MG63 (cell line): ENCODE data around the gene CACNA1D. TPM values are rescaled to one million over a fixed set of nuclear protein-coding genes. Genes with fewer than 3 reads are reported as not detected.

ENCODE experiments used
- DNase-seq: peaks from one replicate; pipeline ENCODE4 v3.0.0-alpha.2; 2020
- H3K27me3 ChIP-seq: fragments of 250-450 bp; sonication (Bioruptor Pico); 2 replicates; pipeline ENCODE4 v1.5.1; 2020; ENCODE audit warnings: mild to moderate bottlenecking, moderate library complexity
- H3K36me3 ChIP-seq: fragments of 250-450 bp; sonication (Bioruptor Pico); 2 replicates; pipeline ENCODE4 v1.5.1; 2020; ENCODE audit warnings: mild to moderate bottlenecking, moderate library complexity
- H3K4me3 ChIP-seq: fragments of 250-450 bp; sonication (Bioruptor Pico); 2 replicates; pipeline ENCODE4 v1.5.1; 2020; ENCODE audit warnings: mild to moderate bottlenecking, moderate library complexity
- H3K9me3 ChIP-seq: fragments of 250-450 bp; sonication (Bioruptor Pico); 2 replicates; pipeline ENCODE4 v1.5.1; 2020; ENCODE audit warnings: mild to moderate bottlenecking, moderate library complexity
- total RNA-seq: library from RNA; depleted of rRNA; stranded (reverse); fragments of >200 nt; shearing (Covaris generic); gene quantifications from 2 replicates; pipeline ENCODE4 v1.2.3, GENCODE V29; 2014; ENCODE audit warnings: low replicate concordance

Gene CACNA1D
- total RNA-seq, 1 experiment from 2014 or later = not detected

GRCh38 chr3:53843195-53844177, 349.1 kb downstream of the CACNA1D start:
- DNase-seq = no peak
- H3K27me3 ChIP-seq = no peaks in the 10 kb centered on the region
- H3K36me3 ChIP-seq = no peaks in the 10 kb centered on the region
- no peak overlapping the region for H3K4me3 ChIP-seq
- no peaks in the 10 kb centered on the region for H3K9me3 ChIP-seq

- DNase-seq = no peak
Measured at GRCh38 chr3:53844262-53845102, 350.1 kb downstream of the CACNA1D start.

GRCh38 chr3:53845103-53845880, 350.9 kb downstream of the CACNA1D start:
- Histone ChIP-seq H3K4me3 (peak overlapping the region; percentile 53), H3K9me3 (no peaks in the 10 kb centered on the region), H3K36me3 (no peaks in the 10 kb centered on the region), H3K27me3 (no peaks in the 10 kb centered on the region)
- peak; percentile 52 for DNase-seq

More at GRCh38 chr3:53844262-53845102, 350.1 kb downstream of the CACNA1D start:
- H3K9me3 ChIP-seq = no peaks in the 10 kb centered on the region
- H3K4me3 ChIP-seq = no peak overlapping the region
- no peaks in the 10 kb centered on the region for H3K36me3 ChIP-seq
- H3K27me3 ChIP-seq = no peaks in the 10 kb centered on the region

GRCh38 chr3:53845881-53846133, 351.4 kb downstream of the CACNA1D start:
- no peaks in the 10 kb centered on the region for H3K27me3 ChIP-seq
- DNase-seq = no peak
- no peaks in the 10 kb centered on the region for H3K9me3 ChIP-seq
- peak overlapping the region; percentile 53 for H3K4me3 ChIP-seq
- no peaks in the 10 kb centered on the region for H3K36me3 ChIP-seq

- Histone ChIP-seq H3K9me3 (no peaks in the 10 kb centered on the region), H3K27me3 (no peaks in the 10 kb centered on the region), H3K36me3 (no peaks in the 10 kb centered on the region), H3K4me3 (peak within 1 kb of the TSS; percentile 53)
- peak; percentile 64 for DNase-seq
Measured at GRCh38 chr3:53846134-53846850, 351.9 kb downstream of the CACNA1D start, which contains the start of the genes CHDH and IL17RB. CHDH (minus strand) TSS chr3:53846419; CDS start chr3:53824008, 22,411 bp downstream. IL17RB (plus strand) TSS chr3:53846568; CDS start chr3:53846589, 21 bp downstream.

GRCh38 chr3:53846851-53847155, 352.4 kb downstream of the CACNA1D start:
- H3K27me3 ChIP-seq = no peaks in the 10 kb centered on the region
- no peaks in the 10 kb centered on the region for H3K9me3 ChIP-seq
- no peaks in the 10 kb centered on the region for H3K36me3 ChIP-seq
- no peak for DNase-seq
- H3K4me3 ChIP-seq = peak overlapping the region; percentile 53

- no peak for DNase-seq
- Histone ChIP-seq H3K36me3 (no peaks in the 10 kb centered on the region), H3K27me3 (no peaks in the 10 kb centered on the region), H3K9me3 (no peaks in the 10 kb centered on the region), H3K4me3 (no peak overlapping the region)
Measured at GRCh38 chr3:53849916-53850315, 355.5 kb downstream of the CACNA1D start.

- H3K4me3 ChIP-seq = no peak overlapping the region
- no peak for DNase-seq
- H3K36me3 ChIP-seq = no peaks in the 10 kb centered on the region
- no peaks in the 10 kb centered on the region for H3K27me3 ChIP-seq
- no peaks in the 10 kb centered on the region for H3K9me3 ChIP-seq
Measured at GRCh38 chr3:53850895-53851294, 356.5 kb downstream of the CACNA1D start.

- H3K36me3 ChIP-seq = no peaks in the 10 kb centered on the region
- no peak overlapping the region for H3K4me3 ChIP-seq
- H3K9me3 ChIP-seq = no peaks in the 10 kb centered on the region
- H3K27me3 ChIP-seq = no peaks in the 10 kb centered on the region
- no peak for DNase-seq
Measured at GRCh38 chr3:53856964-53857363, 362.6 kb downstream of the CACNA1D start.

- Histone ChIP-seq H3K4me3 (no peak overlapping the region), H3K27me3 (no peaks in the 10 kb centered on the region), H3K9me3 (no peaks in the 10 kb centered on the region), H3K36me3 (no peaks in the 10 kb centered on the region)
- no peak for DNase-seq
Measured at GRCh38 chr3:53858096-53858741, 363.8 kb downstream of the CACNA1D start.

- Histone ChIP-seq H3K27me3 (no peaks in the 10 kb centered on the region), H3K4me3 (no peak overlapping the region), H3K36me3 (no peaks in the 10 kb centered on the region), H3K9me3 (no peaks in the 10 kb centered on the region)
- DNase-seq = no peak
Measured at GRCh38 chr3:53859178-53859577, 364.8 kb downstream of the CACNA1D start.

GRCh38 chr3:53860196-53860595, 365.8 kb downstream of the CACNA1D start:
- Histone ChIP-seq H3K36me3 (no peaks in the 10 kb centered on the region), H3K9me3 (no peaks in the 10 kb centered on the region), H3K27me3 (no peaks in the 10 kb centered on the region), H3K4me3 (no peak overlapping the region)
- DNase-seq = no peak

- H3K36me3 ChIP-seq = no peaks in the 10 kb centered on the region
- no peak overlapping the region for H3K4me3 ChIP-seq
- no peak for DNase-seq
- no peaks in the 10 kb centered on the region for H3K9me3 ChIP-seq
- H3K27me3 ChIP-seq = no peaks in the 10 kb centered on the region
Measured at GRCh38 chr3:53862241-53862640, 367.8 kb downstream of the CACNA1D start.

- Histone ChIP-seq H3K9me3 (no peaks in the 10 kb centered on the region), H3K4me3 (no peak overlapping the region), H3K27me3 (no peaks in the 10 kb centered on the region), H3K36me3 (no peaks in the 10 kb centered on the region)
- DNase-seq = no peak
Measured at GRCh38 chr3:53863145-53863544, 368.7 kb downstream of the CACNA1D start.
